GM21825 (cell line): ENCODE data around the gene PALLD.

ENCODE experiments used
- ATAC-seq: cut with Tn5 transposase; IDR thresholded peaks from one replicate; pipeline ENCODE4 v1.9.1; 2021; ENCODE audit warnings: mild to moderate bottlenecking, moderate library complexity; ENCODE audit not compliant: unreplicated experiment

Gene PALLD

GRCh38 chr4:168555437-168555836 lies 58.6 kb downstream of the PALLD start:
- ATAC-seq, result no peak

- ATAC-seq, result no peak
Measured at GRCh38 chr4:168557658-168558057, 60.8 kb downstream of the PALLD start.

GRCh38 chr4:168558599-168558998 lies 61.7 kb downstream of the PALLD start:
- ATAC-seq, result no peak

GRCh38 chr4:168560184-168561180 lies 63.6 kb downstream of the PALLD start:
- no peak for ATAC-seq

GRCh38 chr4:168562041-168562571 lies 65.3 kb downstream of the PALLD start:
- ATAC-seq, result no peak

GRCh38 chr4:168564023-168564422 lies 67.2 kb downstream of the PALLD start:
- no peak for ATAC-seq

- no peak for ATAC-seq
Measured at GRCh38 chr4:168565130-168565529, 68.3 kb downstream of the PALLD start.

- ATAC-seq, result no peak
Measured at GRCh38 chr4:168566726-168567125, 69.9 kb downstream of the PALLD start.

- ATAC-seq, result no peak
Measured at GRCh38 chr4:168569066-168569930, 72.4 kb downstream of the PALLD start.

- no peak for ATAC-seq
Measured at GRCh38 chr4:168569931-168570276, 73.1 kb downstream of the PALLD start.

GRCh38 chr4:168570466-168570865 lies 73.6 kb downstream of the PALLD start:
- no peak for ATAC-seq

- ATAC-seq, result no peak
Measured at GRCh38 chr4:168572002-168572401, 75.2 kb downstream of the PALLD start.

GRCh38 chr4:168573870-168574269 lies 77.0 kb downstream of the PALLD start:
- no peak for ATAC-seq

- no peak for ATAC-seq
Measured at GRCh38 chr4:168574581-168575295, 77.9 kb downstream of the PALLD start.

- no peak for ATAC-seq
Measured at GRCh38 chr4:168575473-168575872, 78.6 kb downstream of the PALLD start.

- ATAC-seq, result no peak
Measured at GRCh38 chr4:168577624-168578023, 80.8 kb downstream of the PALLD start.

GRCh38 chr4:168580228-168580627 lies 83.4 kb downstream of the PALLD start:
- no peak for ATAC-seq

- peak; percentile 56 for ATAC-seq
Measured at GRCh38 chr4:168584321-168584771, 87.5 kb downstream of the PALLD start.

GRCh38 chr4:168585168-168586091 lies 88.6 kb downstream of the PALLD start:
- peak; percentile 68 for ATAC-seq

GRCh38 chr4:168586926-168587325 lies 90.1 kb downstream of the PALLD start:
- no peak for ATAC-seq
